Spleen (tissue), 11 donors: ENCODE measurements around the gene SH3BGR. TPM values are rescaled to one million over a fixed set of nuclear protein-coding genes. Genes with fewer than 3 reads are reported as not detected.

Experiments
- DNase-seq: peaks from one replicate; pipeline ENCODE4 v3.0.0-alpha.2; 2020
- H3K27ac ChIP-seq, 8 donors: fragments of 200-600 bp; sonication (generic) in 7 of 8; 1 replicate in 4 of 8; 2 replicates in 4 of 8; pipeline versions ENCODE4 v1.5.0 to v1.8.0; 2016 to 2021; ENCODE audit warnings: inconsistent platforms in 4 of 8, mild to moderate bottlenecking in 4 of 8, moderate library complexity in 1 of 8
- H3K27me3 ChIP-seq, 7 donors: fragments of 200-600 bp; sonication (generic) in 6 of 7; replicated peaks in 1 of 7; 1 replicate in 4 of 7; 2 replicates in 3 of 7; pipeline versions ENCODE4 v1.5.0 to v1.8.0; 2016 to 2021; ENCODE audit warnings: inconsistent platforms in 3 of 7, mild to moderate bottlenecking in 1 of 7
- H3K36me3 ChIP-seq, 6 donors: fragments of 200-600 bp; sonication (generic) in 5 of 6; 1 replicate in 4 of 6; 2 replicates in 2 of 6; pipeline versions ENCODE4 v1.5.0 to v1.8.0; 2016 to 2021; ENCODE audit warnings: inconsistent platforms in 2 of 6
- H3K4me1 ChIP-seq, 6 donors: fragments of 200-600 bp; sonication (generic) in 5 of 6; 1 replicate in 3 of 6; 2 replicates in 3 of 6; pipeline versions ENCODE4 v1.5.0 to v1.8.0; 2016 to 2021; ENCODE audit warnings: inconsistent platforms in 3 of 6
- H3K4me3 ChIP-seq, 8 donors: fragments of 200-600 bp; sonication (generic) in 7 of 8; 1 replicate in 4 of 8; 2 replicates in 4 of 8; pipeline versions ENCODE4 v1.5.0 to v1.8.0; 2016 to 2021; ENCODE audit warnings: inconsistent platforms in 4 of 8, mild to moderate bottlenecking in 4 of 8, moderate library complexity in 2 of 8
- H3K9me3 ChIP-seq, 8 donors: fragments of 200-600 bp; sonication (generic) in 7 of 8; 1 replicate in 4 of 8; 2 replicates in 4 of 8; pipeline versions ENCODE4 v1.5.0 to v1.8.0; 2016 to 2021; ENCODE audit warnings: inconsistent platforms in 4 of 8
- POLR2A ChIP-seq, 3 donors: fragments of 450-650 bp; IDR thresholded peaks; one replicate each; pipeline ENCODE4 v1.5.1; 2017; ENCODE audit warnings: antibody characterized with exemption in 3 of 3, mild to moderate bottlenecking in 1 of 3
- POLR2AphosphoS5 ChIP-seq, 3 donors: sonication (generic); formaldehyde crosslinking; IDR thresholded peaks; one replicate each; pipeline ENCODE4 v1.5.1; 2017; ENCODE audit warnings: antibody characterized with exemption in 3 of 3
- WGBS, 5 donors: extraction: QIAGEN DNeasy Blood & Tissue Kit in 3 of 5; methylation state at CpG; one replicate each; pipeline versions ENCODE4 v1.1.5 to v1.1.7; 2013 to 2018; 5-methylcytosine and 5-hydroxymethylcytosine counted together
- intact Hi-C: fragments of 100-400 bp; cut with DNase I; formaldehyde crosslinking; loops from one replicate; pipeline ENCODE4 v1.15.0; 2023; ENCODE audit warnings: low total_unique reads
- polyA plus RNA-seq, 3 donors: library from polyadenylated mRNA; stranded (reverse); fragments of 200-250 nt; gene quantifications; one replicate each; pipeline ENCODE4 v1.2.1, GENCODE V29; 2013
- total RNA-seq, 7 donors: library from RNA; depleted of rRNA in 3 of 7; stranded (reverse); fragments of >200 nt in 3 of 7; fragmentation: NEBNext Ultra II Directional in 4 of 7; extraction: Animal tissue kit (Norgen Biotek cat#: 25700) in 4 of 7; gene quantifications; one replicate each; pipeline versions ENCODE4 v1.1.0 to v1.2.1, GENCODE V29; 2016 to 2021
- TF ChIP-seq, protein P1 (sequence below), 11 experiments: fragments of 200-600 bp in 7 of 11; fragments of 450-650 bp in 4 of 11; sonication (generic) in 4 of 11; IDR thresholded peaks in 8 of 11; conservative IDR thresholded peaks in 3 of 11; 1 replicate in 7 of 11; 2 replicates in 4 of 11; pipeline versions ENCODE4 v1.4.0 to v1.8.0; 2016 to 2021; ENCODE audit warnings: antibody characterized with exemption in 11 of 11, inconsistent platforms in 4 of 11, mild to moderate bottlenecking in 1 of 11
- donor health status: healthy with polysubstance abuse.
- donor health status: DM: no; HTN: no; CAD: no; lungs with moderate emphysema.
- donor health status: DM: no; HTN: no; CAD: no.
- donor health status: Bipolar disorder and iron deficiency.
- donor health status: healthy.
- donor health status: DM: no; HTN: no; CAD: no.
- donor health status: DM: yes; HTN: yes; CAD: no.

The SH3BGR gene
- total and polyA plus RNA-seq, 10 donors: 0.69 to 3.7 (median 2.1) TPM

DNA sequence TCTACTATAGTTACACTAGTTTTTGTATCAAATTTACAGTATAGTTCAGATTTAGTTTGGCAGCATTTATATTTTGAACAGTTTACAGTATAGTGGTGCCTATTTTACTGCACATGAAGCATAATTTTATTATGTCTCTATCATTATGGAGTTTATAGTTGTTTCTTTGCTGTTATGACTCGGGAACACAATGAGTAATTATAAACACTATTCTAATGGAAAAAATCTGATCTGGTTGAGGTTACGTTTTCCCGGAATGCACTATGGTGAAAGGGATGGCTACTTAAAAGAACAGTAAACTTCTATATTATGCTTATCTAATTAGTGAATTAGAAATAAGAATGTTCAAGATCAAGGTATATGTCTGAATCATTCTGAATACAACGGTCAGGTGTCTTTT, 16.8 kb upstream of the SH3BGR start:
- Histone ChIP-seq H3K27ac (no peak overlapping the region), H3K36me3 (no peaks in the 10 kb centered on the region), H3K9me3 (no peaks in the 10 kb centered on the region), H3K4me3 (no peak overlapping the region), H3K27me3 (no peaks in the 10 kb centered on the region), H3K4me1 (no peaks in the 10 kb centered on the region)
- no peak for DNase-seq
- intact Hi-C loops: no loop called here
- WGBS, 5 donors: 70 to 86% (median 71%) methylated on average over 4 of the region's 4 CpGs
- no peak for TF ChIP-seq POLR2AphosphoS5 (IDR thresholded peaks at IDR 0.05)
- TF ChIP-seq, protein P1, sequence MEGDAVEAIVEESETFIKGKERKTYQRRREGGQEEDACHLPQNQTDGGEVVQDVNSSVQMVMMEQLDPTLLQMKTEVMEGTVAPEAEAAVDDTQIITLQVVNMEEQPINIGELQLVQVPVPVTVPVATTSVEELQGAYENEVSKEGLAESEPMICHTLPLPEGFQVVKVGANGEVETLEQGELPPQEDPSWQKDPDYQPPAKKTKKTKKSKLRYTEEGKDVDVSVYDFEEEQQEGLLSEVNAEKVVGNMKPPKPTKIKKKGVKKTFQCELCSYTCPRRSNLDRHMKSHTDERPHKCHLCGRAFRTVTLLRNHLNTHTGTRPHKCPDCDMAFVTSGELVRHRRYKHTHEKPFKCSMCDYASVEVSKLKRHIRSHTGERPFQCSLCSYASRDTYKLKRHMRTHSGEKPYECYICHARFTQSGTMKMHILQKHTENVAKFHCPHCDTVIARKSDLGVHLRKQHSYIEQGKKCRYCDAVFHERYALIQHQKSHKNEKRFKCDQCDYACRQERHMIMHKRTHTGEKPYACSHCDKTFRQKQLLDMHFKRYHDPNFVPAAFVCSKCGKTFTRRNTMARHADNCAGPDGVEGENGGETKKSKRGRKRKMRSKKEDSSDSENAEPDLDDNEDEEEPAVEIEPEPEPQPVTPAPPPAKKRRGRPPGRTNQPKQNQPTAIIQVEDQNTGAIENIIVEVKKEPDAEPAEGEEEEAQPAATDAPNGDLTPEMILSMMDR (IDR thresholded peaks at IDR 0.05 in 8 of 11, conservative IDR thresholded peaks at IDR 0.05 in 3 of 11): no peak
- no peak for TF ChIP-seq POLR2A (IDR thresholded peaks at IDR 0.05)

DNA sequence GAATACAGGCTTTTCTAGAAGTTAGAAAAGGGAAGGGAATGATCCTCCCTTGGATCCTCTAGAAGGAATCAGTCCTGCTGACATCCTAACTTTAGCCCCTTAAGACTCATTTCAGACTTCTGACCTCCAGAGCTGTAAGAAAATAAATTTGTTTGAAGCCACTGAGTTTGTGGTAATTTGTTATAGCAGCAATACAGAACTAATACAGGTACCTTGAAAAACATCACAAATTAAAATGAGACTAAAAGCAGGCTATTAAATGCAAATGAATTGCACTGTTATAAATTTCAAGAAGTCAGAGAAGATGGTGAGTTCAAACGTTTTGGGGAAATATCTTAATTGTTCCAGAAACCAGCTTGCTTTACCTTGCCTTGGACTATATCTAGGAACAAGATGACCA, 12.5 kb upstream of the SH3BGR start:
- no peaks in the 10 kb centered on the region for H3K36me3 ChIP-seq
- no peak overlapping the region for H3K27ac ChIP-seq
- DNase-seq: no peak
- TF ChIP-seq, protein P1 (IDR thresholded peaks at IDR 0.05 in 8 of 11, conservative IDR thresholded peaks at IDR 0.05 in 3 of 11): no peak
- TF ChIP-seq POLR2AphosphoS5 (IDR thresholded peaks at IDR 0.05) (no peak), POLR2A (IDR thresholded peaks at IDR 0.05) (no peak)
- WGBS, 5 donors: 32 to 61% (median 39%) methylated on average over 1 of the region's 1 CpG
- no peaks in the 10 kb centered on the region for H3K9me3 ChIP-seq
- H3K4me1 ChIP-seq: peaks cover 0 to 4% (median under 1%) of the 10 kb centered on the region in 6 donors
- H3K4me3 ChIP-seq: no peak overlapping the region
- intact Hi-C loops: no loop called here
- peaks cover 0 to 4% (median 0%) of the 10 kb centered on the region in 7 donors for H3K27me3 ChIP-seq

DNA sequence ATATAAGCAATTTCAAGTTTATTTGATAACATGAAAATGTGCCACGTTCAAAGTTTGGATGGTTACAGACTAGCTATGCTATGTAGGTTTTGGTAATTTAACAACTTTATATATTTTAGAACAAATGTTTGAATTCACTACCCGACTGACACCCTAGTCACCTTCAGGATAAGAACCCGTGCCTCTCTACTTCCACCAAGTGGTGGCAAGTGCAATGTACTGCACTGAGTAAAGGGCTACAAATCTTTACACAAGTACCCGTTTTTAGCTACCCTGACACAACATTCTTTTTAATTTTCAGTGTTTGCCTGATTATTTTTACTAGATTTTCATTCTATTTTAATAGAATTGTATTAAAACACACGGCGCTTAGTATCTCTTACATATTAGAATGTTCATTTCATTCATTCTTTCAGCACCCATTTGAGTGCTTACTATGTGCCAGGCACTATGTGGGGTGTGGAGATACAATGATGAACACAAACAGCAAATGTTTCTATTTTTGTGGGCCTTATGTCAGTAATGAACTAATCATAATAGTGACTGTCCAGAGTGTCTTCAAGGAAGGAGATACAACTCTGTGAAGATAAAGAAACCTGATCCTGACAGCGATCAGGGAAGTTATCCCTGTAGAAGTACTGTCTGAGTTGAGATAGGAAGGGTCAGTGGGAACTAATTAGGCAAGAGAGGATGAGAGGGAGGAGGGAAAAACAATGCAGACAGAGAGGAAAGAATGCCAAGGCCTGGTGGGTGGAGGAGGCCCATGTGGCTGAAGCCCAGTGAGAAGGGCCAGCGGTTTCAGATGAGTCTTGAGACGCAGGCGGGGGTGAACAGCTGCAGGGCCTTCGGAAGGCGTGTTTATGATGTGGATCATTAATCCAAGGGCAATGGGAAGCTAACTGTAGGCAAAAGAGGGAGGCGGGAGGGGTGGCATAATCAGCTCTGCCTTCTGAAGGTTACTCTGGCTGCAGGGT, 10.0 kb upstream of the SH3BGR start:
- Histone ChIP-seq H3K36me3 (no peaks in the 10 kb centered on the region), H3K27ac (no peak overlapping the region), H3K4me1 (peaks cover 7 to 25% (median 21%) of the 10 kb centered on the region in 6 donors), H3K27me3 (peaks cover 0 to 4% (median 0%) of the 10 kb centered on the region in 7 donors), H3K4me3 (no peak overlapping the region), H3K9me3 (no peaks in the 10 kb centered on the region)
- no peak for DNase-seq
- 55 to 59% (median 57%) methylated on average over 13 of the region's 13 CpGs for WGBS, 5 donors
- TF ChIP-seq POLR2A (IDR thresholded peaks at IDR 0.05): no peak
- TF ChIP-seq POLR2AphosphoS5 (IDR thresholded peaks at IDR 0.05): no peak
- TF ChIP-seq, protein P1 (IDR thresholded peaks at IDR 0.05 in 8 of 11, conservative IDR thresholded peaks at IDR 0.05 in 3 of 11): peak in 9 of 11 experiments; percentile 22 to 69 (median 55)
- intact Hi-C loops: no loop called here
